PC-3 (cell line): ENCODE measurements around the gene AASDHPPT.

Source experiments
- EZH2 ChIP-seq: fragments of 300-600 bp; sonication (generic); IDR thresholded peaks from one replicate; pipeline ENCODE4 v1.6.1; 2017; ENCODE audit warnings: antibody characterized with exemption, mild to moderate bottlenecking, low read length; ENCODE audit not compliant: unreplicated experiment
- TF ChIP-seq, protein P1 (sequence below): fragments of 300-600 bp; sonication (generic); conservative IDR thresholded peaks from 2 replicates; pipeline ENCODE4 v1.5.1; 2017; ENCODE audit warnings: antibody characterized with exemption, low read depth, mild to moderate bottlenecking, low read length

DNA sequence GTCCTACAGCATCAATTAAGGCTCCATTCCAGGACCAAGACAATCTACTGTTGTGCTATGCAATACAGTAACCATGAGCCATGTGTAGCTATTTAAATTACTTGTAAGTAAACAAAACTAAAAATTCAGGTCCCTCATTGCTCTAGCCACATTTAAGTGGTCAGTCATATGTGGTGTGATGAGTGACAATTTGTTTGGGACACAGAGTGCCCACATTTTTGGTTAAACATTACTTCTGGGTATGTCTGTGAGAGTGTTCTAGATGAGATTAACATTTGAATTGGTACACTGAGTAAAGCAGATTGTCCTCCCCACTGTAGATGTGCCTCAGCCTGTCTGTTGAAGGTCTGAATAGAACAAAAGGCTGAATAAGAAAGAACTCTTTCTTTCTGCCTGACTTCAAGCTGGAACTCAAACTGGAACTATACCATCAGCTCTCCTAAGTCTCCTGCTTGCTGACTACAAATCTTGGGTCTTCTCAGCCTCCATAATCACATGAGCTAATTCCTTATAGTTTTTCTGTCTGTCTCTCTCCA, 16.1 kb upstream of the AASDHPPT start:
- TF ChIP-seq EZH2, result no peak
- TF ChIP-seq, protein P1, sequence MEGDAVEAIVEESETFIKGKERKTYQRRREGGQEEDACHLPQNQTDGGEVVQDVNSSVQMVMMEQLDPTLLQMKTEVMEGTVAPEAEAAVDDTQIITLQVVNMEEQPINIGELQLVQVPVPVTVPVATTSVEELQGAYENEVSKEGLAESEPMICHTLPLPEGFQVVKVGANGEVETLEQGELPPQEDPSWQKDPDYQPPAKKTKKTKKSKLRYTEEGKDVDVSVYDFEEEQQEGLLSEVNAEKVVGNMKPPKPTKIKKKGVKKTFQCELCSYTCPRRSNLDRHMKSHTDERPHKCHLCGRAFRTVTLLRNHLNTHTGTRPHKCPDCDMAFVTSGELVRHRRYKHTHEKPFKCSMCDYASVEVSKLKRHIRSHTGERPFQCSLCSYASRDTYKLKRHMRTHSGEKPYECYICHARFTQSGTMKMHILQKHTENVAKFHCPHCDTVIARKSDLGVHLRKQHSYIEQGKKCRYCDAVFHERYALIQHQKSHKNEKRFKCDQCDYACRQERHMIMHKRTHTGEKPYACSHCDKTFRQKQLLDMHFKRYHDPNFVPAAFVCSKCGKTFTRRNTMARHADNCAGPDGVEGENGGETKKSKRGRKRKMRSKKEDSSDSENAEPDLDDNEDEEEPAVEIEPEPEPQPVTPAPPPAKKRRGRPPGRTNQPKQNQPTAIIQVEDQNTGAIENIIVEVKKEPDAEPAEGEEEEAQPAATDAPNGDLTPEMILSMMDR, result no peak
